Upper lobe of left lung (tissue), 6 donors: ENCODE results near the gene SIMC1. TPM values are rescaled to one million over a fixed set of nuclear protein-coding genes. Genes with fewer than 3 reads are reported as not detected.
"Not testable (repeated sequence)": the region's sequence is repeated elsewhere in the genome, so short reads cannot be mapped to it uniquely, and the experiment has no call there.

Experiments used
- ATAC-seq, 2 donors: fragments of 200-7000 bp; cut with Tn5 transposase; one replicate each; pipeline ENCODE4 v1.9.1; 2022; ENCODE audit warnings: mild to moderate bottlenecking in 2 of 2, moderate library complexity in 2 of 2; ENCODE audit not compliant: low FRiP score in 2 of 2
- DNase-seq, 2 donors: peaks; one replicate each; pipeline ENCODE4 v3.0.0-alpha.2; 2019 to 2020
- H3K27ac ChIP-seq, 4 donors: fragments of 200-600 bp; sonication (generic); one replicate each; pipeline ENCODE4 v1.5.1; 2016 to 2019
- H3K27me3 ChIP-seq, 4 donors: fragments of 200-600 bp; sonication (generic); one replicate each; pipeline ENCODE4 v1.5.1; 2017 to 2019
- H3K36me3 ChIP-seq, 4 donors: fragments of 200-600 bp; sonication (generic); one replicate each; pipeline ENCODE4 v1.5.1; 2016 to 2019
- H3K4me1 ChIP-seq, 4 donors: fragments of 200-600 bp; sonication (generic); one replicate each; pipeline ENCODE4 v1.5.1; 2018 to 2019
- H3K4me3 ChIP-seq, 4 donors: fragments of 200-600 bp; sonication (generic); one replicate each; pipeline ENCODE4 v1.5.1; 2017 to 2019; ENCODE audit warnings: mild to moderate bottlenecking in 2 of 4, moderate library complexity in 1 of 4
- H3K9me3 ChIP-seq, 4 donors: fragments of 200-600 bp; sonication (generic); one replicate each; pipeline ENCODE4 v1.5.1; 2018 to 2019
- CTCF ChIP-seq, 6 experiments: fragments of 450-650 bp in 4 of 6; fragments of 200-600 bp in 2 of 6; sonication (generic) in 2 of 6; IDR thresholded peaks; one replicate each; pipeline ENCODE4 v1.5.1; 2016 to 2019; ENCODE audit warnings: antibody characterized with exemption in 6 of 6
- EP300 ChIP-seq, 4 donors: sonication (generic); formaldehyde crosslinking; IDR thresholded peaks; one replicate each; pipeline ENCODE4 v1.5.1; 2017; ENCODE audit warnings: antibody characterized with exemption in 4 of 4, control low read depth in 2 of 4
- POLR2A ChIP-seq, 4 donors: fragments of 450-650 bp; IDR thresholded peaks; one replicate each; pipeline ENCODE4 v1.5.1; 2016 to 2017; ENCODE audit warnings: antibody characterized with exemption in 4 of 4, mild to moderate bottlenecking in 2 of 4
- POLR2AphosphoS5 ChIP-seq, 2 donors: sonication (generic); formaldehyde crosslinking; IDR thresholded peaks; one replicate each; pipeline ENCODE4 v1.5.1; 2017; ENCODE audit warnings: antibody characterized with exemption in 2 of 2
- WGBS, 2 donors: methylation state at CpG; one replicate each; pipeline ENCODE4 v1.1.5; 2017 to 2018; 5-methylcytosine and 5-hydroxymethylcytosine counted together
- total RNA-seq, 6 donors: library from RNA; depleted of rRNA in 4 of 6; stranded (reverse); fragments of >200 nt in 4 of 6; gene quantifications; one replicate each; pipeline versions ENCODE4 v1.1.0 to v1.2.1, GENCODE V29; 2016 to 2021
- donor health status: DM: no; HTN: no; CAD: no; lungs with moderate emphysema.
- donor health status: DM: no; HTN: yes; CAD: no; lungs with severe emphysema.

Gene SIMC1
- total RNA-seq, result 10 to 100 TPM; 13.6 to 43.0 (median 21.2) TPM

- not testable (repeated sequence) for H3K27me3 ChIP-seq, H3K9me3 ChIP-seq, H3K36me3 ChIP-seq, H3K4me1 ChIP-seq
- DNase-seq, result peak; percentile 44 to 93
- 12 to 15% methylated on average over 16 to 32 of the region's 81 CpGs for WGBS, 2 donors
- Histone ChIP-seq H3K27ac (peak within 1 kb of the TSS in 2 of 4 donors; percentile 66 to 82), H3K4me3 (peak within 1 kb of the TSS; percentile 44 to 60 (median 57))
- peak; percentile 73 to 88 for ATAC-seq
Observed at GRCh38 chr5:176237971-176238644, at the start of gene SIMC1. Gene SIMC1, plus strand, starts transcription at chr5:176238424. Its CDS starts 85 bp downstream, at chr5:176238509.

DNA sequence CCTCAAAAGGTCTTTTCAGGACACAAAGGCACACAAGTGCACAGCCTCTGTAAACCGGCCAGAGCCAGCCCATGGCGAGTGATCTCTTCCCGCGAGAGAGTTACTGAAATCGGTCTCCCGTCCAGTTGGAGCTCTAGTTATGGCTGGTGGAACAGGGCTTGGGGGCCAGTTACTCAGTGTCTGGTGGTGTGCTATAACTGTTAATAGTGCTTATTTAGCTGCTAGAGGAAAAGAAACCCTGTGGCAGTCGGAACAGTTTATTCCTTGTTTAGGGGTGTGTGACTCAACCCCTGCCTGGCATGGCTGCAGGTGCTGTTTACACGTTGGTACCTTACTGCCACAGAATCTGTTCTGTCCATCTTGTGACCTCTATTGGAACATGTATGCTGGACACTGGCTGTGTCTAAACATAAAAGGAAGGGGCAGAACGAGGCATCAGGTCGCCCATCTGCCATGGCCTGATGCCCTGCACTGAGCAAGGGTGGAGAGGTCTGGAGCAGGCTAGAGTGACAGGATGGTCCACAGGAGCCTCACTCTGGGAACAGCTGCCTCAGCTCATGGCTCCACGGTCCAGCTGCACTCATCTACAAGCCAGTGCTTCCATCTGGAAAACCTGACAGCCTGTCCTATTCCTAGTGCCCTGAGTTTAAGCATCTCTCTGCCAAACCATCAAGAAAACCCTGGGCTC lies 49.6 kb upstream of the SIMC1 start:
- no peak for ATAC-seq
- WGBS, 2 donors, result 90 to 91% methylated on average over 5 to 11 of the region's 11 CpGs

GRCh38 chr5:176189857-176190256 lies 48.4 kb upstream of the SIMC1 start:
- ATAC-seq, result no peak
- 77 to 79% methylated on average over 7 of the region's 7 CpGs for WGBS, 2 donors
- H3K27ac ChIP-seq, result no peak overlapping the region
- DNase-seq, result no peak
- H3K4me1 ChIP-seq, result peaks cover 0 to 4% (median 2%) of the 10 kb centered on the region in 4 donors
- no peaks in the 10 kb centered on the region for H3K27me3 ChIP-seq
- no peak overlapping the region for H3K4me3 ChIP-seq
- TF ChIP-seq EP300 (IDR thresholded peaks at IDR 0.05), result no peak
- no peak for TF ChIP-seq POLR2A (IDR thresholded peaks at IDR 0.05)
- no peak for TF ChIP-seq POLR2AphosphoS5 (IDR thresholded peaks at IDR 0.05)
- TF ChIP-seq CTCF (IDR thresholded peaks at IDR 0.05), result no peak
- no peaks in the 10 kb centered on the region for H3K36me3 ChIP-seq
- no peaks in the 10 kb centered on the region for H3K9me3 ChIP-seq

More for the DNA sequence above, 49.6 kb upstream of the SIMC1 start:
- Histone ChIP-seq H3K4me1 (no peaks in the 10 kb centered on the region), H3K27me3 (no peaks in the 10 kb centered on the region), H3K36me3 (no peaks in the 10 kb centered on the region), H3K27ac (no peak overlapping the region), H3K4me3 (no peak overlapping the region), H3K9me3 (no peaks in the 10 kb centered on the region)
- no peak for DNase-seq
- TF ChIP-seq CTCF (IDR thresholded peaks at IDR 0.05) (no peak), POLR2A (IDR thresholded peaks at IDR 0.05) (no peak), EP300 (IDR thresholded peaks at IDR 0.05) (no peak), POLR2AphosphoS5 (IDR thresholded peaks at IDR 0.05) (no peak)

DNA sequence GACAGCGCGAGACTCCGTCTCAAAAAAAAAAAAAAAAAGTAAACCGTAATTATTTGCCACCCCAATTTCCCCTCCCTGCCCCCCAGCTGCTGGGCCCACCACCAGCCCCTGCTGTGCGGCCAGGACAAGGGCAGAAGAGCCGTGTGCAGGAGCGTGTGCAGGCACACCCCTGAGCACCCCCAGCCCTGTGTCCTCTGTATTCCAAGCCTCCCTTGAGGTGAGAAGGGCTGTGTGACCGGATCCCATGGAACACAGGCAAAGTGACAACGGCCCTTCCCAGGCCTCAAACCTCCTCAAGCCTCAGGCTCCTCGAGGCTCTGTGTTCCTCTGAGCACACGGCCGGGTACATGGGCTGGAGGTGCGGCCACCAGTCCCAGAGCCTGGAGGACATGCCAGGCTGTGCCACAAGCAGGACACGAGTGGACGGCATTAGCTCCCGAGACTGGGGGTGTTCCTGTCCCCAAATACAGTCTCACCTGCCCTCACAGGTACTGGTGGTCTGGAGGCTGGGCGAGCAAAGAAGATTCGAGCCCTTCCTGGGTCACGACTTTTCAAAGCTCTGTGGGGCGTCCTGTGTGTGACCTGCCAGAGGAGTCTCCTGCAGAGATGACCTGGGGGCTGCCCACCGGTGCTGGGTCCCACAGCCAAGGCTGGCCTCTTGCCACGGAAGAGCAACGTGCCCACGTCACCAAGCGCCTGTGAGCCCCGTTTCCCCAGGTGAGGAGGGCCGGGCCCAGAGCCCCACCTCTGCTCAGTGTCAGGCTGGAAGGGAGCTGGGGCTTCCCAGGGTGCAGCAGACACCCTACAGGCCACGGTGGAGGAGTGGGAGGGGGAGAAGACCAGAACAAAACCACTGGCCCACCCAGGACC lies 47.1 kb upstream of the SIMC1 start:
- Histone ChIP-seq H3K36me3 (no peaks in the 10 kb centered on the region), H3K27ac (no peak overlapping the region), H3K27me3 (no peaks in the 10 kb centered on the region), H3K9me3 (no peaks in the 10 kb centered on the region), H3K4me1 (peaks cover 0 to 4% (median 2%) of the 10 kb centered on the region in 4 donors), H3K4me3 (no peak overlapping the region)
- no peak for TF ChIP-seq POLR2AphosphoS5 (IDR thresholded peaks at IDR 0.05)
- no peak for TF ChIP-seq EP300 (IDR thresholded peaks at IDR 0.05)
- no peak for TF ChIP-seq POLR2A (IDR thresholded peaks at IDR 0.05)
- no peak for TF ChIP-seq CTCF (IDR thresholded peaks at IDR 0.05)
- no peak for ATAC-seq
- 78 to 90% methylated on average over 20 to 28 of the region's 28 CpGs for WGBS, 2 donors
- DNase-seq, result no peak
